ENCODE results near the gene TLR6.

GRCh38 chr4:38861791-38862190 lies 5.2 kb upstream of the TLR6 start:
- TF ChIP-seq, protein P1, sequence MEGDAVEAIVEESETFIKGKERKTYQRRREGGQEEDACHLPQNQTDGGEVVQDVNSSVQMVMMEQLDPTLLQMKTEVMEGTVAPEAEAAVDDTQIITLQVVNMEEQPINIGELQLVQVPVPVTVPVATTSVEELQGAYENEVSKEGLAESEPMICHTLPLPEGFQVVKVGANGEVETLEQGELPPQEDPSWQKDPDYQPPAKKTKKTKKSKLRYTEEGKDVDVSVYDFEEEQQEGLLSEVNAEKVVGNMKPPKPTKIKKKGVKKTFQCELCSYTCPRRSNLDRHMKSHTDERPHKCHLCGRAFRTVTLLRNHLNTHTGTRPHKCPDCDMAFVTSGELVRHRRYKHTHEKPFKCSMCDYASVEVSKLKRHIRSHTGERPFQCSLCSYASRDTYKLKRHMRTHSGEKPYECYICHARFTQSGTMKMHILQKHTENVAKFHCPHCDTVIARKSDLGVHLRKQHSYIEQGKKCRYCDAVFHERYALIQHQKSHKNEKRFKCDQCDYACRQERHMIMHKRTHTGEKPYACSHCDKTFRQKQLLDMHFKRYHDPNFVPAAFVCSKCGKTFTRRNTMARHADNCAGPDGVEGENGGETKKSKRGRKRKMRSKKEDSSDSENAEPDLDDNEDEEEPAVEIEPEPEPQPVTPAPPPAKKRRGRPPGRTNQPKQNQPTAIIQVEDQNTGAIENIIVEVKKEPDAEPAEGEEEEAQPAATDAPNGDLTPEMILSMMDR (conservative IDR thresholded peaks at IDR 0.05; ENCODE audit: low read depth, low read length) = no peak
- no peak for TF ChIP-seq EZH2 (IDR thresholded peaks at IDR 0.05; ENCODE audit: borderline replicate concordance, low read depth, low read length, poor library complexity, severe bottlenecking)

All from A673 (cell line).